NCI-H345 treated with DMSO at 0.1 percent for 48 hours (cell line): Measurements from ENCODE around the gene HSD17B14.

Source experiments
- DNase-seq: peaks from one replicate; lab custom pipeline; 2025; ENCODE audit not compliant: unreplicated experiment; lab: John Stamatoyannopoulos, UW

The HSD17B14 gene

GRCh38 chr19:48830965-48831364, 5.3 kb downstream of the HSD17B14 start:
- no peak for DNase-seq

- no peak for DNase-seq
Observed at GRCh38 chr19:48830088-48830487, 6.2 kb downstream of the HSD17B14 start.

GRCh38 chr19:48826606-48827020, 9.7 kb downstream of the HSD17B14 start:
- DNase-seq, result no peak

GRCh38 chr19:48822514-48822913, 13.8 kb downstream of the HSD17B14 start:
- no peak for DNase-seq

- no peak for DNase-seq
Observed at GRCh38 chr19:48821633-48822032, 14.7 kb downstream of the HSD17B14 start.

GRCh38 chr19:48819366-48819816, 16.9 kb downstream of the HSD17B14 start:
- DNase-seq, result no peak

GRCh38 chr19:48818234-48818820, 18.0 kb downstream of the HSD17B14 start:
- DNase-seq, result peak; percentile 92

GRCh38 chr19:48817585-48818124, 18.6 kb downstream of the HSD17B14 start:
- DNase-seq, result no peak

- DNase-seq, result peak; percentile 5
Observed at GRCh38 chr19:48815870-48816501, 20.3 kb downstream of the HSD17B14 start.

GRCh38 chr19:48814895-48815294, 21.4 kb downstream of the HSD17B14 start:
- DNase-seq, result no peak

- DNase-seq, result no peak
Observed at GRCh38 chr19:48813123-48813913, 23.0 kb downstream of the HSD17B14 start.

- no peak for DNase-seq
Observed at GRCh38 chr19:48812094-48812929, 24.0 kb downstream of the HSD17B14 start.

- DNase-seq, result no peak
Observed at GRCh38 chr19:48810151-48810550, 26.1 kb downstream of the HSD17B14 start.

GRCh38 chr19:48807590-48808308, 28.5 kb downstream of the HSD17B14 start:
- DNase-seq, result no peak

- DNase-seq, result no peak
Observed at GRCh38 chr19:48806818-48807589, 29.3 kb downstream of the HSD17B14 start.

- DNase-seq, result no peak
Observed at GRCh38 chr19:48806518-48806817, 29.8 kb downstream of the HSD17B14 start.

- DNase-seq, result no peak
Observed at GRCh38 chr19:48805452-48805851, 30.8 kb downstream of the HSD17B14 start.

- no peak for DNase-seq
Observed at GRCh38 chr19:48804496-48804895, 31.8 kb downstream of the HSD17B14 start.

- DNase-seq, result no peak
Observed at GRCh38 chr19:48802623-48803022, 33.7 kb downstream of the HSD17B14 start.
